C1 segment of cervical spinal cord (tissue), 14 donors: ENCODE results near the gene THNSL1.
A peak's percentile ranks its signal among the peaks of the same experiment; 100 is the strongest.

Experiments used
- DNase-seq, 14 donors: peaks; one replicate each; lab custom pipeline; 2025; lab: John Stamatoyannopoulos, UW

THNSL1 gene

GRCh38 chr10:25059990-25060389, 43.6 kb downstream of the THNSL1 start:
- no peak for DNase-seq

DNA sequence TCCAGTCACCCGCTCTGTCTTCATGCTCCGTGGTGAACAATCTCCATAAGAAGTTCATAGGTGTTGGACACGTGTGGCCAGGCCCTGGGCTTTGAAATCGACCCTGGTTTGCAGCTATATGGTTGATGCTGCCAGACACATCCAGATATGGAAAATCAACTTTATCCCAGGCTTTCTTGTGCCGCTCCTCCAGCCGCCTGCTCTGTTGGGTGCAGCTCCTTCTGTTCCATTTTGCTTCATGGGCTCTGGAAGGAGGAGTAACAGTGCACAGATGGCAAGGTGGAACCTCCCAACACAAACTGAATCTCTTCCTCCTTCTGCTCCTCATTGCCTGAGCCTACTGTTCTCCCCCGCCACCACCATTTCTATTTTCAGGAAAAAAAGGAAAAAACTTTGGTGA, 44.7 kb downstream of the THNSL1 start:
- no peak for DNase-seq

DNA sequence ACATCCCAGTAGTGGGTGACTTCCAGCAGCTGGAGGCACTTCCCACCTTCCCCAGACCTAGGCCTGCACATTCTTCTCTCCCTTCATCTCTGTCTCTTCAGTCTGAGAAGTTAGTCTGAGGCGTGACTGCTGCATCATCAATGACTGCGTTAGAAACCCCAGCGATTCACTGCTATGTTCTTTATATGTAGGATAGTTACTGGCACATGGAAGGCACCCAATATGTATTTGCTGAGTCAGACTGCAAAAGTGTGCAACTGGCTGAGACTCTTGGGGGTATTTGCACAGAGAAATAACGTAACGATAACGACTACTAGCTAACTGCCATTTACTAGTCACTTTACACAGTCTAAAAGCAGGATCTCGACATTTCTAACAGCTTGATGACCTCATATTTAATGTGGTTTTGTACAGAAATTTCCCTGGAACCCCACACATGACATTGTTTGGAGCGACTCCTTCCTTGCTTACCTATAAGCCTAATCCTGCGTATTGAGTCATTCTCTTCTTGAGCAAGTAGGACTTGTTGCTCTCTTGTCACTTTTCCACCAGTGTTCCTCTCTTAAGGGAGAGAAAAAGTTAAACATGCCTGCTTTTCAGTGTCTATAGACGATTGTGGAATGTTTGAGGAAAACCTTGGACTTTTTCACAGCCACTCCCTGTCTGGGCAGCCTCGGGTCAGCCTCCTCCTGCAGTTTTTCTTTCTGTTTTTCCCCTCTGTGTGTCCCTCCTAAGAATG, 45.5 kb downstream of the THNSL1 start:
- no peak for DNase-seq

DNA sequence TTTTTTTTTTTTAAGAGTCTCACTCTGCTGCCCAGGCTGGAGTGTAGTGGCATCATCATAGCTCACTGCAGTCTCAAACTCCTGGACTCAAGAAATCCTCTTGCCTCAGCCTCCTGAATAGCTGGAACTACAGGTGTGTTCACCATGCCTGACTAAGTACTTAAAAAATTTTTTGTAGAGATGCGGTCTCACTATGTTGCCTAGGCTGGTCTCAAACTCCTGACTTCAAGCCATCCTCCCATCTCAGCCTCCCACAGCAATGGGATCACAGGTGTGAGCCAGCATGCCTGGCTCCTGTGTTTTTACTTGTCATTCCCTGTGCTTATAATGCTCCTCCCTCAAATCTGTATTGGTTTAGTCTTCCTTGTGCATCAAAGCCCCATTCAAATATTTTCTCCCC, 46.7 kb downstream of the THNSL1 start:
- DNase-seq: no peak

GRCh38 chr10:25063644-25064043, 47.2 kb downstream of the THNSL1 start:
- DNase-seq: no peak

- no peak for DNase-seq
Observed at GRCh38 chr10:25064401-25064800, 48.0 kb downstream of the THNSL1 start.

DNA sequence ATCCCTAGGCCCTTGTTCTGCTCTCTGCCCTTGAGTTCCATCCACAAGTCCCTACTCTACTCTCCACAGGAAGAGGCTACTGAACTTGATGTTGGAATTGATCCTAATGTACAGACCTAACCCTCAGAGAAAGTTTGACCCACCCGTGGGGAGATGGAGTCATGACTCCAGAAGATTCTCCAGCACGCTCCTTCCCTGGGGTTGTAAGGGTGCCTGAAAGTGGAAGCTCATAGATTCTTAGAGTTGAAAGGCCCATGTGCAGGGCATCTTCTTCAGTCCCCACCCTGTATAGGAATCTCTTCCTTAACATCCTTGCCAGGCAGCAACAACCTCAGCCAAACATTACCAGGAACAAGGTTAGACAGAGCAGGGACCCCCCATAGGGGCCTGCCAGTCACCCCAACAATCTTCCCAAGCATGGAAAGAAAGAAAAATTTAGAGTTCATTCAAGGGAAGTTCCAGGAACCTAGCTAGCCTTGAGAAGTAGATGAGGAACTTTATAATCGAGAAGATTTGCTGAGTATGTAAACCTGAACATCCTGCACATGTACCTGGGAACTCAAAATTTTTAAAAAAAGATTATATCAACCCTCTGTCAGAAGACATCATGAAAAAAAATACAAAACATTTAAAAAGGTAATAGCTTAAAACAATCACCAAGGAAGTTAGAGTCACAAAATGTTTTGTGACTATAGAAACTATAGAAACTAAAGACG, 49.5 kb downstream of the THNSL1 start:
- DNase-seq: no peak

- peak in 5 of 14 donors; percentile 6 to 58 (median 21) for DNase-seq
Observed at GRCh38 chr10:25068152-25069058, 52.0 kb downstream of the THNSL1 start.

DNA sequence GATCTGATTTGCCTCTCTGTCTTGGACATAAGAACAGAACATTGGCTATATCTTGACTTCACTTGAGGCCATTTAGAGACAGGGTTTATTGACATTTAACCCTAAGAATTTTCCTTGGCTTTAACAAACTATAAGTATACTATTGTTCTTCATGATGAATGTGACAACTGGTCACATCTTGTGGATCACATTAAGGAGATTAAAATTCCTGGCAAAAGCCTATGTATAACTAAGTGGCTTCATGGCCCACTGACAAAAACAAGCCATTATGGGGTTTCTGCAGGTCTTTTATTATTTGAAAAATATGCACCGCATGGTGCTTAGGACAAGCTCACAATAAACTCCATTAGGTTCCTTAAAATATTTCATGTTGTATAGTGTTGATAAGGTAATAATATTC, 54.8 kb downstream of the THNSL1 start:
- no peak for DNase-seq

DNA sequence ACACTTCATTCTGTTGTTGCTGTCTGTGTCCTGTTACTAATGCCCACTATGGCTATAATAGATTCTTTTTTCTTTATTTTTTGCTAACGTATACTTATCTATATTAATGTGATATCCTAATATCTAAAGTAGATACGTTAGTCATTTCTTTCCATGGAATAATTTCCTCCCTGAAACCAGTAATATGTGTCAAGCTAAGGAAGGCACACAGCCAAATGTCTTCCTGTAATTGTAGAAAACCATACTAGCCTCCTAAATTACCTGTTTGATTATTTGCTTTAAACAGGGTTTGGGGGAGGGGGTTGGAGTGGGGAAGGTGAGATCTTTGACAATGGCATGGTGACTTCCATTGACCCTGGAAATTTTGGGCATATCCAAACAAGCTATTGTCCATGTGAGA, 56.4 kb downstream of the THNSL1 start:
- no peak for DNase-seq

DNA sequence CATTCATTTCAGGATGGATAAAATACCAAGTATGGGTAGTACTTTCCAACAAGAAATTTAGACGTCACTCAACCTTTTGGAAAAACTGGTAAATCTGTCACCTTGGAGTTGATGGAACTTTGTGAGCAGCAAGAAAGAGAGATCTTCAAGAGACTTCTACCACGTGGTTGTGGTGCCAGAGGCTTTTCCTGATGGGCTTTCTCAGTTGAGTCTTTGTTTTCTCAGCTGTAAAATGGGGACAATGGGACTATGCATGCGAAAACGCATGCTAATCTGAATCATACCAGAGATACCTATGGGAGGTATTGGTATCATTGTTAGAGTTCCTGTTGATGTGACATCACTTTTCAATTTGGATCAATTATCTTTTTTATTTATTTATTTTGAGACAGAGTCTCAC, 59.4 kb downstream of the THNSL1 start:
- DNase-seq: no peak
